GM06990 (cell line): ENCODE data around the gene SDCCAG8.

ENCODE experiments used
- DNase-seq: peaks from one replicate; pipeline ENCODE4 v3.0.0-alpha.2; 2011; ENCODE audit not compliant: insufficient read length; ENCODE audit errors: extremely low read depth
- H3K27me3 ChIP-seq: replicated peaks from 2 replicates; pipeline ENCODE4 v1.6.0; 2011; ENCODE audit warnings: low read length; ENCODE audit not compliant: control insufficient read depth, insufficient read depth
- H3K36me3 ChIP-seq: 2 replicates; pipeline ENCODE4 v1.5.1; 2011; ENCODE audit warnings: low read length; ENCODE audit not compliant: control insufficient read depth, insufficient read depth
- H3K4me3 ChIP-seq: replicated peaks from 2 replicates; pipeline ENCODE4 v1.5.1; 2011; ENCODE audit warnings: low read depth, mild to moderate bottlenecking, control low read depth, low read length
- CTCF ChIP-seq: IDR thresholded peaks from 2 replicates; pipeline ENCODE4 v1.5.1; 2011; ENCODE audit warnings: low read length, control low read depth, mild to moderate bottlenecking, inconsistent platforms; ENCODE audit not compliant: insufficient read depth, poor library complexity, severe bottlenecking

Gene SDCCAG8

GRCh38 chr1:243260221-243260880, 4.5 kb downstream of the SDCCAG8 start:
- TF ChIP-seq CTCF = no peak
- H3K36me3 ChIP-seq = no peaks in the 10 kb centered on the region

GRCh38 chr1:243261390-243261789, 5.5 kb downstream of the SDCCAG8 start:
- TF ChIP-seq CTCF = no peak
- Histone ChIP-seq H3K36me3 (no peaks in the 10 kb centered on the region), H3K27me3 (no peaks in the 10 kb centered on the region), H3K4me3 (no peak overlapping the region)
- DNase-seq = no peak

More at GRCh38 chr1:243260221-243260880, 4.5 kb downstream of the SDCCAG8 start:
- DNase-seq = no peak
- Histone ChIP-seq H3K27me3 (no peaks in the 10 kb centered on the region), H3K4me3 (no peak overlapping the region)

GRCh38 chr1:243264717-243265116, 8.9 kb downstream of the SDCCAG8 start:
- H3K27me3 ChIP-seq = no peaks in the 10 kb centered on the region
- no peak overlapping the region for H3K4me3 ChIP-seq
- no peaks in the 10 kb centered on the region for H3K36me3 ChIP-seq
- DNase-seq = no peak
- no peak for TF ChIP-seq CTCF

- H3K27me3 ChIP-seq = no peaks in the 10 kb centered on the region
- no peak for DNase-seq
- H3K36me3 ChIP-seq = no peaks in the 10 kb centered on the region
- no peak overlapping the region for H3K4me3 ChIP-seq
- TF ChIP-seq CTCF = no peak
Observed at GRCh38 chr1:243266231-243266630, 10.4 kb downstream of the SDCCAG8 start.

- H3K36me3 ChIP-seq = no peaks in the 10 kb centered on the region
- H3K4me3 ChIP-seq = no peak overlapping the region
- DNase-seq = no peak
- TF ChIP-seq CTCF = no peak
- no peaks in the 10 kb centered on the region for H3K27me3 ChIP-seq
Observed at GRCh38 chr1:243267471-243267880, 11.6 kb downstream of the SDCCAG8 start.

- Histone ChIP-seq H3K4me3 (no peak overlapping the region), H3K36me3 (no peaks in the 10 kb centered on the region), H3K27me3 (no peaks in the 10 kb centered on the region)
- no peak for TF ChIP-seq CTCF
- no peak for DNase-seq
Observed at GRCh38 chr1:243267914-243268653, 12.2 kb downstream of the SDCCAG8 start.
